Measurements from ENCODE around the gene RAB36.

The RAB36 gene

GRCh38 chr22:23213581-23214334 lies 68.5 kb downstream of the RAB36 start:
- H3K4me1 ChIP-seq (ENCODE audit: control insufficient read depth, insufficient read depth, low read length), result peaks cover 18% of the 10 kb centered on the region
- H3K27me3 ChIP-seq (ENCODE audit: control insufficient read depth, insufficient read depth, low read length), result no peaks in the 10 kb centered on the region
- H3K4me3 ChIP-seq (ENCODE audit: low read depth, low read length), result no peak overlapping the region
- H3K9ac ChIP-seq (ENCODE audit: low read length), result no peak overlapping the region
- H3K9me3 ChIP-seq (ENCODE audit: control insufficient read depth, insufficient read depth, low read depth, low read length), result no peaks in the 10 kb centered on the region
- H3K27ac ChIP-seq (ENCODE audit: low read depth, low read length), result no peak overlapping the region
- no peaks in the 10 kb centered on the region for H3K36me3 ChIP-seq (ENCODE audit: control insufficient read depth, insufficient read depth, low read length)
